Activated CD4-positive, CD25-positive, alpha-beta regulatory T cell treated with anti-CD3 and anti-CD28 coated beads, Interleukin-2, amount 50 U/mL, for 24 hours (primary cell): ENCODE measurements around the gene HAUS2.
"Not testable (repeated sequence)": the region's sequence is repeated elsewhere in the genome, so short reads cannot be mapped to it uniquely, and the experiment has no call there.

ENCODE experiments used
- ATAC-seq, 2 donors: fragments of 150-1000 bp; cut with Tn5 transposase; one replicate each; pipeline ENCODE4 v1.10.0; 2021; ENCODE audit warnings: mild to moderate bottlenecking in 1 of 2, moderate library complexity in 1 of 2

HAUS2 gene

DNA sequence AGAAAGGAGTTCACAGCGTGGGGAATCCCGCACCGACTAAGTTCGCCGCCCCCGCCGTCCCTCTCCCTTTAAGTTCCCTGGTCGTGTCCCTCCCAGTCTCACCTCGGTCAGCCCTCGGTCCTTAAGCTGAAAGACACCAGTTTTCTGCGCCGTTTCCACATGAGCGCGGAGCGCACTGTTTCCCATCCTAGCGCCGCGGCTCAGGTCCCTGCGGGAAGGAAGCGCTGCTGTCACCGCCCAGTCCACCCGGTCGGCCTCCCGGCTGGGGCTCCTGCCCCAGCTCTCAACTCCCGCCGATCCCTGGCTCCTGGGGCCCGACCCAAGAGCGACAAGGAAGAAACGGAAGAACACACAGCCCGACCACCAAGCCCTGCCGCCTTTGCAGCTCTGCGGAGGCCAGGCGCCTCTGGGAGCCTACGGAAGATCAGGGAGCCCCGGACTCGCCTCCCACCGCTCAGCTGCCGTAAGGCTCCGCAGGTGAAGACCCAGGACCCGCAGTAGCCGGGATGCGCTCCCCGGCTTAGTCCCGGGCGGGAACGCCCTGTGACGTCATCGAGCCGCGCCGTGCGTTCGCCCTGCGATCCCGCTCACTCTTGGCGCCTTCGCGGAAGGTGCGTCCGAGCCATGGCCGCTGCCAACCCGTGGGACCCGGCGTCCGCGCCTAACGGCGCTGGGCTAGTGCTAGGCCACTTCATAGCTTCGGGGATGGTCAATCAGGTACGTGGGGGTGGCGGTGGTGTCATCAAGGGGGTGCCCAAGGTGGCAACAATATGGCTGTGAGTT is at the start of gene HAUS2, which contains the start of gene LRRC57:
TSS of gene HAUS2 (plus strand) at position 590 of the 783 bp plus-strand sequence. CDS start at position 625, 35 bp downstream.
TSS of gene LRRC57 (minus strand) at position 545 of the 783 bp plus-strand sequence. CDS start at position 186, 359 bp downstream.
- ATAC-seq = peak; percentile 91 to 92

DNA sequence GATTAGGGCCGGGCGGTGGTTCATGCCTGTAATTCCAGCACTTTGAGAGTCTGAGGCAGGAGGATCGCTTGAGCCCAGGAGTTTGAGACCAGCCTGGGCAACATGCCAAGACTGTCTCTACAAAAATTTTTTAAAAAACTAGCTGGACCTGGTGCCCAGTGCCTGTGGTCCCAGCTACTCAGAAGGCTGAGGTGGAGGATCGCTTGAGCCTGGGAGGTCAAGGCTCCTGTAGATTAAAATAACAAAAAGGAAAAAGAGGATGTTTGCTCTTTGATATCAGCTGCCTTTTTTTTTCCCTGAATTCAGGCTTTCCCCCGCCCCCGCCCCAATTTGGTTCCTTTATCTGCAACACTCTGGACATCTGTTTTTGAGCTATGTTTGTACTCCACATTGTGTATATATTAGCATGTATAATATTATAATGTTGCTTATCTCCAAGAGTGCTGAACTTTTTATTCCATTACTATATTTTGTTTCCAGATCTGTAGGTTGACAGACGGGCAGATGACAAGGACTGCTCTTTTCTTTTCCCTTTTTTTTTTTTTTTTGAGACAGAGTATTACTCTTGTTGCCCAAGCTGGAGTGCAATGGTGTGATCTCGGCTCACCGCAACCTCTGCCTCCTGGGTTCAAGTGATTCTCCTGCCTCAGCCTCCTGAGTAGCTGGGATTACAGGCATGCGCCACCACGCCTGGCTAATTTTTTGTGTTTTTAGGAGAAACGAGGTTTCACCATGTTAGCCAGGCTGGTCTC is 48.6 kb upstream of the HAUS2 start:
- no peak for ATAC-seq

DNA sequence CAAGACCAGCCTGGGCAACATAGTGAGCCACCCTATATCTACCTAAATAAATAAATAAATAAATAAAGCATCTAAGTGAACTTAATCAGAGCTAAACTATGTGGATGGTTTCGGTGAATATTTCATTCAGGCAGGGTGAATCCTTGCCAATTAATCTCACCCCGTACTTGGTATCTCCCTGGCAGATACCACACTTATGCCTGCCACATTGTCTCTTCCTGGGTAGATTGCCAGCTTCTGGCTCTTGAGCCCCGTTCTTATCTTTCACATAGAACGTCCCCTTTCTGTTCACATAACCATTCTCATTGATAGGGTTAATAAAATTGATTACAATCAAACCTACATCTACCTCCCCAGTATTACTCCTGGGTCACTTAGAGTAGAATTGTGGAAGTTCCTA is 46.2 kb upstream of the HAUS2 start:
- no peak for ATAC-seq

DNA sequence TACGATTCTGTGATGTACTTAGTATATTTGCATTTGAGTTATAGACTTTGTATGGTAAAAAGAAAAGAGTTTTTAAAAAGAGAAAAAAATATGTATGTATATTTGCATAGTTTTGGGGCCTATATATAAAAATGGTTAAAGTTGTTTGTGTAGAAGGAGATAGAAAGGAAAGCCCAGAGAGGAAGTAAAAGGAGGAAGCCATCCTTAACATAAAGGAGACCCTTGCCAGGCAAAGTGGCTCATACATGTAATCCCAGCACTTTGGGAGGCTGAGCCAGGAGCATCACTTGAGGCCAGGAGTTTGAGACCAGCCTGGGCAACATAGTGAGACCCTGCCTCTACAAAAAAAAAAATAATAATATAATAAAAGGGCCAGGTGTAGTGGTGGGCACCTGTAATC is 44.8 kb upstream of the HAUS2 start:
- ATAC-seq = no peak

DNA sequence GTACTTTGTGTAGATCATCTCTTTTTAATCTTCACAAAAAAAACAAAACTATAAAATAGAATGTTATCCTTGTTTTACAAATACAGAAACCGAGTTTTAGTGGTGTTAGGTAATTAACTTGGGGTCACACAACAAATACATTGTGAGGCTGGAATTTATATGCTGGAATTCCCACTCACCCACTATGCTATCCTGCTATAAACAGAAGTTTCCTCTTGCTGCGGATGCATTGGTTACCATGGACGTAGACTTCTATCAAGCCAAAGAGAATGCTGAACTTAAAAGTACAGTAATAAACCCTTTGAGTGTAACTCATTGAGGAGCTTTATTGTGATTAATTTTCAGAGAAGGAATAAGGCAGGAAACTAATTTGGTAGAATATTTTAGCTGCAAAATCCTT is 44.0 kb upstream of the HAUS2 start:
- ATAC-seq = no peak

DNA sequence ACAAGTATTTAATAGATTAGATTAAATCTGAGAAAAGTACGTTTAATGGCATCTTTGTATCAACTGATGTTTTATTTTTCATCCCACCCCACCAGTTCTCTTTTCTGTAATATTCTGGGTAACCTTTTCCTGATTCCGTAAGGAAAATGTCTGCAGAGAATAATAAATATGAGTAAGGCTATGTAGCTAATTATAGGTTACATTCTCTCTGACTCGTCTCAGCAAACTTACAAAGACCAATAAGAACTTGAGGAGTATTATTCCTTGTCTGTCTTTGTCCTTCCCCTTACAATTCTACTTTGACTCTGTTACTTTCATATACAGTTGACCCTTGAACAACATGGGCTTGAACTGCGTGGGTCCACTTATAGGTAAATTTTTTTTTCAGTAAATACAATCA is 41.1 kb upstream of the HAUS2 start:
- no peak for ATAC-seq

DNA sequence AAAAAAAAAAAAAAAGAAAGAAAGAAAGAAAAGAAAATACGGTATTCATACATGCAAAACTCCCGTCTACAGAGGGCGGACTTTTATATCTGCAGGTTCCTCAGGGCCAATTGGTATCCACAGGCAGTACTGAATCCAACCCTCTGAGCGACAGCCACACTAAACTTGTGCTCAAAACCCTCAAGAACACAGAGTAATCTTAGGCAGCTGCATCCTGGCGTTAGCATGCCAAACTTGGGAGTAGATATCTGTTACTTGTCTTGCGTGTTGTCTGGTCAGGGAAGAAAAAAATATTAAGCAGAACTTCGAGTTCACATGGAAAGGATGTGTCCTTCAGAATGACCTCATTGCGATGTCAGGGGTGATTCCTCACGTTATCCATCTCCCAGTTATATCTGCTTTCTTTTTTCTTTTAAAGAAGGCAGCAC is 40.4 kb upstream of the HAUS2 start:
- no peak for ATAC-seq

DNA sequence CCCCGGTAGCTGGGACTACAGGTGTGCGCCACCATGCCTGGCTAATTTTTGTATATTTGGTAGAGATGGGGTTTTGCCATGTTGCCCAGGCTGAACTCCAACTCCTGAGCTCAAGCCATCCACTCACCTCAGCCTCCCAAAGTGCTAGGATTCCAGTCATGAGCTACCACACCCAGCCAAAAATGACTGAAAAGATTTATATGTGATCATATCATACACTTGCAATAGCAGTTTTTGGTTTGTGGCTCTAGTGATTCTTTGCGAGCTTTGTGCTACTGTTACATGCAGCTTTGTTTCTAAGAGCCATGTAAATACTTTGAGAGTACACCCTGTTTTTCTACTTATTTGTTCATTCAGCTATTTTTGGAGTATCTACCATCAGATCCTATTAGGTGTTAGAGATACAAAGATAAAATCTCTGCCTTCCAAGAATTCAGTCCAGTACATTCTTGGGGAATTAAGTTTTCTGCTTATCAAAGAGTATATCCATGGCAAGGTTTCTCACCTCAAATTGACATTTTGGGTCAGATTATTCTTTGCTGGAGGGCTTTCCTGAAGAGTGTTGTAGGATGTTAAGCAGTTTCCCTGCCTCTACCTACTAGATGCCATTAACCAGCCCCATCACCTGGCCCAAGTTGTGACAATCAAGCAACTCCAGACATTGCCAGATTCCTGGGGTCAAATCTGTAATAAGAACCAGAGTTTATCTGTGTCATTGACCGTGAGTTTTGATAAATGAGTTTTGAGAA is 38.2 kb upstream of the HAUS2 start:
- ATAC-seq = no peak

DNA sequence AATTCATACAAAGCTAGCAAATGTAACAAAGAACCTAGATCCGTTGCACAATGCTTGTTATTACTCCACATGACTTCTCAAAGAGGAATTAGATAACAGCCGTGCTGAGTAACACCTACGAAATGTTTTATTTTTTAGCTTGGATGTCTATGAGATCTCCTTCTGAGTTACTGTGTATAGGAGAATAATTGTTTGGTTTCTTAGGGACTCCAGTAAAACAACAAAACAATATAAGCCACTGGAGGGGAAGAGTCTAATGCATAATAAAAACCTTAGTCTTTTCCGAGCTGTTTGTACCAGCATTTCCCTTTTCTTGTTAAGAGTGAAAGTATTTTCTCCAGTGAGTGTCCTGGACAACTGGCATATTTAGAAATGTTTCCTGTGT is 37.6 kb upstream of the HAUS2 start:
- ATAC-seq = no peak

DNA sequence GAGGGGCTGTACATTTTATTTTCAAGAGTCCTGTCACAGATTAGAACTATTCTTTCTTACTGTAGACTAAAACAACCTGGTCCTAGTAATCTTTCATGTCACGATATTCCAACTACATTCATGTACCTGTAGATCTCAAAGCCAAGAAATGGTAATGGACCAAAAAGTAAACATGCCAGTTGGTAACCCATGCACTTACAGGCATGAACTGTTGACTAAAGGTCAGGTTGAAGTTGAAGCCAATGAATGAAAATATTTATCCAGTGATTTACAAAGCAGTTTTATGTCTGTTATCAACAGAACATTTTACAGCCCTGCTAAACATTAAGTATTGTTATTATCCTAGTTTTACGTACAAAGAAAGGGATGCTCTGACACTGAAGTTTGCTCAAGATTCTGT is 25.3 kb upstream of the HAUS2 start:
- no peak for ATAC-seq

DNA sequence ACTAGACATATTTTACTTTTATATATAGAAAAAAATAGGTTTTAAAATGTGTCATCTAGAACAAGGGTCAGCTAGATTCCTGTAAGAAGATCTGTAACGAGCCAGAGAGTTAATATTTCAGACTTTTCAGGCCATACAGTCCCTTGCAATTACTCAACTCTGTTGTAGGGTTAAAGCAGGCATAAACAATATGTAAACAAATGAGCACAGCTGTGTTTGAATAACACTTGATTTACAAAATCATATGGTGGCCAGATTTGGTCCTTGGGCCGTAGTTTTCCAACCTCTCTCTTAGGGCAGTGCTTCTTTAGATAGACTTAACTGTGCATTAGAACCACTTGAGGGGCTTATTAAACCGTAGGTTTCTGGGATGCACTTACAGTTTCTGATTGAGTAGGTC is 19.7 kb upstream of the HAUS2 start:
- no peak for ATAC-seq

DNA sequence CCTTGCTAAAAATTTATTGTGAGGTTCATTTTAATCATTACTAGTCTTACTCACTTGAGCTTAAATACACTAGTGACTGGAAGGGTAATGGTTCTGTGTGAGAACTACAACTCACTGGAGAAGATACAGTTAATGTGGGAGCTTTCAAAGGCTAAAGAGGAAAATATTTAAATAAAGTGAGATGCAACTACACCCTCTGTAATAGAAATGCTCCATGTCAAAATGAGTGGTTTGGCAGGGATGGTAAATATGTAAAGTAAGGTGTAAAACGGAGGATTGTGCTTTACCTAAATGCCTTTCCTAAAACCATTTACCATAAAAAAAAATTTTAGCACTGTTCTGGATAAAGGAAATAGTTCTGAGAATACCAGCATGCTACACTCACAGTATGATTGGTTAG is 15.4 kb upstream of the HAUS2 start:
- no peak for ATAC-seq

DNA sequence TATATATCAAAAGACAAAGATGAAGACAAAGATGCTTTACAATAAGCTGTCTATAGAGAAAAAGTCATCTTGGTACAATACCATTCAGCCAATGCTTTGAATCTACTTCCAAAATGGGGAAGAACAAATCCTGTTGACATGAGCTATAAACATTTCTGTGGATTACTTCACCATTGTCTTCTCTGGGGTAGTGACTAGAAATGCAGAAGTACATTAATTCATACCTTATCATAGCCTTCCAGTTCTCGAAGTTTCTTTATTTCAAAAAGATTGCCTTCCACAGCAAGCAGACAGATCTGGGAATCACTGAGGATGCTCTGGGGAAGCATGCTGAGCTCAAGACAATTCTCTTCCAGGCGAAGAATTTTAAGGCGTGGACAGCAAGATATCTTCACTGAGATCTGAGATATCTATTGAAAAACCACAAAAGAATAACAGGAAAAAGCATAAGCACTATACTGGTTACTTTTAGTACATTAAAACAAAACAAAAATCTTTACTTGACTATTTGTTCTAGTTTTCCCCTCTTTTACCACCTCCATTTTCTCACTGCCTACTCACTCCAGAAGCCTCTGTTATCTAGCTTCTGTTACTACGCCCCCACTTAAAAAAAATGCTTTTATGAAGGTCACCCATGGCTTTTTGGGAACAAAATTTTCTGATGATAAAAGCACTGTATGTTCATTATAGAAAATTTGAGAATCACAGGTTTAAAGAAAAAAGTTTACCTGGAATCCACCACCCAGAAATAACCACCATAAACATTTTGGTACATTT is 3.6 kb upstream of the HAUS2 start:
- no peak for ATAC-seq

DNA sequence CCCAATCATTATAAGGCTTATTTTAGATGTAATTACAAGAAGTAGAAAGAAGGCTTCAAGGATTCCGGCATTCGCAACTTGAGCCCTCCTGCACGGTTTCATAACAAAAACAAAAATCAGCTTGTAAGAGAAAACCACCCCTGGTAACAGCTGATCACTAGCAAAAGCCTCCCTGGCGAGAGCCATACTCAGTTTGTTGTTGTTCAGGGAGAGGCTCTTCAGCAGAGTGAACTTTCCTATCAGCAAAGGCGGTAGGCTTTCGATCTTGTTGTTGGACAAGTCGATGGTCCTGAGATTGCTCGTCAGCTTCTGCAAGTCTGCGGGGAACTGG is 755 bp upstream of the HAUS2 start:
- ATAC-seq = no peak

DNA sequence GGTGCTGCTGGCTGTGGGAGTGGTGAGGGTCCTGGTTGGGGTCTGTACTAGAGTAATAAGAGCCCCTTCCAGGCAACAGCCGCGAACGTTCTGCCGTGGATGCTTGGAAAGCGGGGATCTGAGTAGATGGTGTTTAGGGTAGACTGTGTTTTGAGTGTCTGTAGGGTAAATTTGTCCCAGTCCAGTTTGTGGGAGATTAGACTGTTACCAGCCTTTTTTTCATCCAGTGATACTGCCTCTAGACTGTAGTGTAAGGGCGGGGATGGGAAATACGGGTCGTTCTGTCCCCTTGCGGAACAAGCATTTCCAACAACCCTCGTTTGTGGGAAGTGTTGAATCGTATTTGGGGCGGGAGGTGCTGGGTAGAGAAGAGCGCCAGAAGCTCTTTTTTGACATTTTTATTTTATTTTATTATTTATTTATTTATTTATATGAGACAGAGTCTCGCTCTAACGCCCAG is 424 bp downstream of the HAUS2 start:
- ATAC-seq = peak; percentile 12 to 16

DNA sequence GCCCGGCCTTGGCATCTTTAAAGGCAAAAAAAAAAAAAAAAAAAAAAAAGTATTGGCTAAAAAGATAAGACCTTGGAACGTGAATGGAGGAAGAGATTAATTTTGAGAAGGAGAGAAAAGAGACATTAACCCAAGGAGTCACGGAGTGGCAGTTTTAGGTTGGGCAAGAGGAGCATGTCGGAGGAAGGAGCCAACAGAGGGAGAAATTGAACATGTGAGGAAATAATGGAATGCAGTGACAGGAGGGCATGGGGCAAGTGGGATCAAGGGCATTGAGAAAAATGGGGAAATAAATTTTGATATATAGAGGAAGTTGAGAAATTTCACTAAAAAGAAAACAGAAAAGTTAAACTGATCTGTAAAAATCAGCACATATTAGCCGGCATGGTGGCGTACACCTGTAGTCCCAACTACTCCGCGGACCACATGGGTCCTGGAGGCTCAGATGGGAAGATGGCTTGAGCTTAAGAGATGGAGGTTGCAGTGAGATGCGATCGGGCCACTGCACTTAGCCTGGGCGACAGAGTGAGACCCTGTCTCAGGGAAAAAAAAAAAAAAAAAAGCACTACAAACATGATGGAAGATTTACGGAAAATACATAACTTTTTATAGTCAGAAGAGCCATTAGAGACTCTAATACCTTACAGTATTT is 1.2 kb downstream of the HAUS2 start:
- no peak for ATAC-seq

DNA sequence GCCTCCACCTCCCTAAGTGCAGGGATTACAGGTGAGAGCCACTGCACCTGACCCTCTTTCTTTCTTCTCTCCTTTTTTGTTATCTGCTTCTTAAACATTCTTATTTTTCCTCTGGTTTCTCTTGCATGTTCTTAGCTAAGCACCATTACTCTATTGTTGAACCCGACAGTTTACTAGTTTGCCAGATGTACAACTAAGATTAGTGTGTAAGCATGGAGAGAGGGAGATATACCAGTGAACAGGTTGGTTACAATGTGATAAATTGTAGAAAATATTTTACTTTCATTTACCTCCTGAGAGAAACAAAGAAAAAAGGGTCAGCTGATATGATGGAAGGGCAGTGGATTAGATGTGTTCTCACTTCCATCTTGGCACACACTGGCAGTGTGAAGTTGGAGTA is 4.9 kb downstream of the HAUS2 start:
- no peak for ATAC-seq

DNA sequence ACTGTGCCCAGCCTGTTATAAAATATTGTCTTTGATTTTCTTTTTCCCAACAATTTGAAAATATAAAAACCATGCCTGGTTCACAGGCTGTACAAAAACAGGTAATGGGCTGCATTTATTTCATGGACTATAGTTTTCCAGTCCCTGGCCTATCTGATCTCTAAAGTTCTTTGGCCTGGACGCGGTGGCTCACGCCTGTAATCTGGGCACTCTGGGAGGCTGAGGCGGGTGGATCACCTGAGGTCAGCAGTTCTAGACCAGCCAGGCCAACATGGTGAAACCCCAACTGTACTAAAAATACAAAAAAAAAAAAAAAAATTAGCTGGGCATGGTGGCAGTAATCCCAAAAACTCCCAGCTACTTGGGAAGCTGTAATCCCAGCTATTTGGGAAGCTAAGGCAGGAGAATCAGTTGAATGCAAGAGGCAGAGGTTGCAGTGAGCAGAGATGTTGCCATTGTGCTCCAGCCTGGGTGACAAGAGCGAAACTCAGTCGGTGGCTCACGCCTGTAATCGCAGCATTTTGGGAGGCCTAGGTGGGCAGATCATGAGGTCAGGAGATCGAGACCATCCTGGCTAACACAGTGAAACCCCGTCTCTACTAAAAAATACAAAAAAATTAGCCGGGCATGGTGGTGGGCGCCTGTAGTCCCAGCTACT is 8.0 kb downstream of the HAUS2 start:
- ATAC-seq = not testable (repeated sequence)

DNA sequence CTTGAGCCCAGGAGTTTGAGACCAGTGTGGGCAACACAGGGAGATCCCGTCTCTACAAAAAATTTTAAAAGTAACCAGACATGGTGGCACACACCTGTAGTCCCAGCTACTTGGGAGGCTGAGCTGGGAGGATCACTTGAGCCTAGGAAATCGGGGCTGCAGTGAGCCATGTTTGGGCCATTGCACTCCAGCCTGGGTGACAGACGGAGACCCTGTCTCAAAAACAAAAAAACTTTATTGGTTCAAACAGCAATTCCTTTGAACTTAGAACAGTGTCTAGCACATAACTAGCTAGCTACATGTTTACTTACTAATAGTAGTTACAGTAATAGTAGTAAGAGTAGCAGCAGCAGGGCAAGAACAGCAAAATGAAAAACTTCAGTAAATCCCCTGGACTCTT is 10.1 kb downstream of the HAUS2 start:
- ATAC-seq = no peak

DNA sequence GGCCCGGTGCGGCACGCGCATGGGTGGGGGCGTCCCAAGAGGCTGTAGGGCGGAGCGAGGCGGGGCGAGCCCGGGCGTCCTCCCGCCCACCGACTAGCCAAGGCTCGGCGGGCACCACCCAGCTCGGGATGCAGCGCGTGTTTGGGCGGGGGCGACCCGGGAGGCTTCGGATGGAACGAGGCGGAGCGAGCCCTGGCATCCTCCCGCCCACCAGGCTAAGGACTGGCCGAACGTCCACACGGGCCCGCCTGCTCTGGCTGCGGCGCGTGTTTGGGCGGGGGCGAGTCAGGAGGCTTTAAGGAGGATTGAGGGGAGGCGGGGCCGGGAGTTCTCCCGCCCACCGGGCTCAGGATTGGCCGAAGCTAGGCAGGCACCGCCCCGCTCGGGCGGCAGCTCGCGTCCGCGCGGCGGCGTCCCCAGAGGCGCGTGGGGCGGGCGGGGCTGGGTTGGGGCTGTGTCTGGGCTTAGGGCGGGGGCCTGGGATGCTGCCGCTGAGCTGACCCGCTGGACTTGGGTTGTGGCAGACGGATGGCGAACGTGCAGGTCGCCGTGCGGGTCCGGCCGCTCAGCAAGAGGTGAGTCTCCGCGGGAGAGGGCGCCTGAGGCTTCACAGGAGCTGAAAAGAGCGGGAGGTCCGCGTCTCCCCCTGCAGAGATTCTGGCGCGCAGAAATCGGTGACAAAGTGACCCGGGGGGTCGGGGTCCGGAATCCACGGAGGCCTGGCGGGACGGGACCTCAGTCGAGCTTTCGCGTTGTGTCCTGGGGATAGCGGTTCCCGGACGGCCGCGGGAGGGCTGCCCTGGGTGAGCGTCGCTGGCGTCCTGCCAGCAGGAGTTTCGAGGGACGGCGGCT is 26.8 kb downstream of the HAUS2 start, which contains the start of gene STARD9:
TSS of gene STARD9 (plus strand) at position 419 of the 852 bp plus-strand sequence. CDS start at position 529, 110 bp downstream.
- peak; percentile 89 to 90 for ATAC-seq
